ENCODE data around the gene MYOG. TPM values are rescaled to one million over a fixed set of nuclear protein-coding genes. Genes with fewer than 3 reads are reported as not detected.

MYOG gene
- total RNA-seq, 1 donor from 2014 or later, result not detected

DNA sequence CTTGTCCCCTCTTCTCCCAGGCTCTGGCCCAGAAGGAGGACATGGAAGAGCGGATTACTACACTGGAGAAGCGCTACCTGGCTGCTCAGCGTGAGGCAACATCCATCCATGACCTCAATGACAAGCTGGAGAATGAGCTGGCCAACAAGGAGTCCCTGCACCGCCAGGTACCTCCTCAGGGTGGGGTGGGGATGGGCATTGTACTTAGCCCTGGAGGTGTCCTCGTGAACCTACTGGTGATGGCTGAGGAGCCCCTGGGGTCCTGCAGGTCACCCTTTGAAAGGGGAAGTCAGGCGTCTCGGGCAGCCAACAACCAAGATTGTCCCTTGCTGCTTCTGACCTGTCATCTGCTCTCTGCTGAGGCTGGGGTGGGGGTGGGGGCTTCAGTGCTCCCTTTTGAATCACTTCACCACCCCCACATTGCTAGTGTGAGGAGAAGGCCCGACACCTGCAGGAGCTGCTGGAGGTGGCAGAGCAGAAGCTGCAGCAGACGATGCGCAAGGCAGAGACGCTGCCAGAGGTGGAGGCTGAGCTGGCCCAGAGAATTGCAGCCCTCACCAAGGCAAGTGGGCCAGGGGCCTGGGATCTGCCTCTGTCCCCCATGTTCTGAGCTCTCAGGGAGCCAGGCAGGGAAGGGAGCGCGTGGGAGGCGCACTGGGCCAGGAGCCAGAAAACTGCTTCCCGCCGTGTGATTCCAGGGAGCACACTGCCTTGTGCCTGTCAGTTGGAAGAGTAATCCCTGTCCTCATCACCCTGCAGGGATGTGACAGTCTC lies 39.8 kb downstream of the MYOG start:
- intact Hi-C loops (cut with micrococcal nuclease), result no loop called here
- no peak overlapping the region for H3K4me3 Mint-ChIP-seq
- no peaks in the 10 kb centered on the region for H3K4me1 Mint-ChIP-seq
- no peak for DNase-seq
- CTCF ChIA-PET, result no interaction called here
- no peak for TF ChIP-seq CTCF (IDR thresholded peaks at IDR 0.05)
- no peak for ATAC-seq (ENCODE audit: low read depth)
- no peak overlapping the region for H3K27ac Mint-ChIP-seq
- H3K9me3 Mint-ChIP-seq, result no peaks in the 10 kb centered on the region
- POLR2A ChIA-PET, result no interaction called here
- H3K27me3 Mint-ChIP-seq, result peaks cover 9% of the 10 kb centered on the region
- H3K36me3 Mint-ChIP-seq (ENCODE audit: low read depth), result no peaks in the 10 kb centered on the region

DNA sequence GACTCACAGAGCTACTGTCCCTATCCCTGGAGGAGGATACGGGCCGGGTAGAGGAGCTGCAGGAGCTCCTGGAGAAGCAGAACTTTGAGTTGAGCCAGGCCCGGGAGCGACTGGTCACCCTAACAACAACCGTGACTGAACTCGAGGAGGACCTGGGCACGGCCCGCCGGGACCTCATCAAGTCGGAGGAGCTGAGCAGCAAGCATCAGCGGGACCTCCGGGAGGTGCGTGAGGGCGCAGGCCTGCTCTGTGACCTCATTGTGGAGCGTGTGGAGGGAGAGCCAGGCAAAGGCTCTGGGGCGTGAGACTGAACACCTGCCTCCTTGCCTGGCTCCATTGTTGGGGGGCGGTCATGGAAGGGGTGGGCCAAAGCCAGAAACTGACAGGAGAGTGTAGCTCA lies 40.5 kb downstream of the MYOG start:
- H3K27ac Mint-ChIP-seq, result no peak overlapping the region
- ATAC-seq (ENCODE audit: low read depth) (no peak), DNase-seq (no peak)
- H3K9me3 Mint-ChIP-seq, result no peaks in the 10 kb centered on the region
- no peaks in the 10 kb centered on the region for H3K36me3 Mint-ChIP-seq (ENCODE audit: low read depth)
- POLR2A ChIA-PET, result no interaction called here
- CTCF ChIA-PET, result no interaction called here
- no peaks in the 10 kb centered on the region for H3K4me1 Mint-ChIP-seq
- intact Hi-C loops (cut with micrococcal nuclease), result no loop called here
- TF ChIP-seq CTCF (IDR thresholded peaks at IDR 0.05), result no peak
- H3K27me3 Mint-ChIP-seq, result peaks cover 7% of the 10 kb centered on the region
- H3K4me3 Mint-ChIP-seq, result no peak overlapping the region

DNA sequence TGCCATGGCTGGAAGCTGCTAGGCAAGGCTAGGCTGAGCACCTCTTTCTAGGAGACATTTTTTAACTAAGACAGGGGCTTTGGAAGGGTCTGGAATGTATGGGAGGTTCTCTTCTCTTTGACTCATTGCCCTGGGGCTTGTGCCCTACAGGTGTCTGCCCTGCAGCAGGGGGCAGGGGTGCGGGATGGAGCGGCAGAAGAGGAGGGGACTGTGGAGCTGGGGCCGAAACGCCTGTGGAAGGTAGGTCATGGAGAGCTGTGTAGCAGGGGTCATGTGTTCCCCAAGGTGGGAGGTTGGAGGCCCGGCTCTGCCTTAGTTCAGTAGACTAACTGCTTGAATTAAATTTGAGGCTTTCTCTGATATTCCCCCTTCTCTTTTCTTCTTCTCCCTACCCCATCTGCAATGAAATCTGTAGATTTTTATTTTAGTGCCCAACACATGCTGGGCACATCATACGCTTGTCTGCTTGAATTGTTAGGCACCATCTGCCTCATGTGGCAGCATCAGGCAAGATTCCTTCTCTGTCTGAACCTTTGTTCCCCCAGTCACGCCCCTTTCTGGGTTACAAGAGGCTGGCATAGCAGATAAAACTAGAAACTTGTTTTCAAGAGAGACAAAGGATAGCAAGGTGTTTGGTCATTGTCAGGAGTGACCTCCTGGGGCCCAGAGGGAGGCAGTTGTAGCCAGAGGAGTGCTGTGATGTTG lies 41.1 kb downstream of the MYOG start:
- CTCF ChIA-PET, result no interaction called here
- H3K4me1 Mint-ChIP-seq, result no peaks in the 10 kb centered on the region
- intact Hi-C loops (cut with micrococcal nuclease), result no loop called here

GRCh38 chr1:203043830-203044545 lies 41.8 kb downstream of the MYOG start:
- Mint-ChIP-seq H3K27me3 (peaks cover 10% of the 10 kb centered on the region), H3K4me1 (peaks cover 3% of the 10 kb centered on the region), H3K27ac (no peak overlapping the region), H3K36me3 (ENCODE audit: low read depth) (no peaks in the 10 kb centered on the region), H3K4me3 (no peak overlapping the region), H3K9me3 (no peaks in the 10 kb centered on the region)
- no peak for ATAC-seq (ENCODE audit: low read depth)
- no peak for DNase-seq
- CTCF ChIA-PET, result no interaction called here
- no peak for TF ChIP-seq CTCF (IDR thresholded peaks at IDR 0.05)
- POLR2A ChIA-PET, result no interaction called here
- intact Hi-C loops (cut with micrococcal nuclease), result no loop called here

More for the DNA sequence above, 41.1 kb downstream of the MYOG start:
- DNase-seq (no peak), ATAC-seq (ENCODE audit: low read depth) (no peak)
- POLR2A ChIA-PET, result no interaction called here
- Mint-ChIP-seq H3K27ac (no peak overlapping the region), H3K9me3 (no peaks in the 10 kb centered on the region), H3K4me3 (no peak overlapping the region), H3K36me3 (ENCODE audit: low read depth) (no peaks in the 10 kb centered on the region), H3K27me3 (peaks cover 7% of the 10 kb centered on the region)
- no peak for TF ChIP-seq CTCF (IDR thresholded peaks at IDR 0.05)

- DNase-seq, result no peak
- peaks cover 15% of the 10 kb centered on the region for H3K27me3 Mint-ChIP-seq
- ChIA-PET CTCF (interaction anchor here (3.3 kb wide), 1 partner anchor 175 kb away, joined by 81 read pairs; no protein-coding TSS in a partner anchor), POLR2A (no interaction called here)
- no peaks in the 10 kb centered on the region for H3K9me3 Mint-ChIP-seq
- intact Hi-C loops (cut with micrococcal nuclease), result no loop called here
- H3K36me3 Mint-ChIP-seq (ENCODE audit: low read depth), result no peaks in the 10 kb centered on the region
- peaks cover 3% of the 10 kb centered on the region for H3K4me1 Mint-ChIP-seq
- H3K4me3 Mint-ChIP-seq, result no peak overlapping the region
- no peak for ATAC-seq (ENCODE audit: low read depth)
- no peak for TF ChIP-seq CTCF (IDR thresholded peaks at IDR 0.05)
- no peak overlapping the region for H3K27ac Mint-ChIP-seq
Measured at GRCh38 chr1:203041351-203041932, 44.4 kb downstream of the MYOG start.

Data from activated B cell treated with CpG ODN at 0.5 μM for 24 hours (primary cell).